Activated T-helper 1 cell treated with anti-CD3 and anti-CD28 coated beads, Interleukin-12 subunit alpha, Interleukin-12 subunit beta, Interleukin-2, Interleukin-4 antibody, amounts not matched to agents 30 ng/mL and 10 ng/mL and 1 ng/mL, durations not matched to agents 14 hours and 24 hours and 36 hours (primary cell): ENCODE results near the gene COL15A1. TPM values are rescaled to one million over a fixed set of nuclear protein-coding genes. Genes with fewer than 3 reads are reported as not detected.

Experiments
- DNase-seq: peaks from one replicate; pipeline ENCODE4 v3.0.0; 2021; ENCODE audit warnings: low spot score
- H3K27ac Mint-ChIP-seq: one replicate; pipeline ENCODE4 v1.8.0; 2021; ENCODE audit warnings: mild to moderate bottlenecking, mixed read lengths
- H3K27me3 Mint-ChIP-seq: one replicate; pipeline ENCODE4 v1.8.0; 2022; ENCODE audit warnings: mild to moderate bottlenecking, moderate library complexity, mixed read lengths; ENCODE audit not compliant: insufficient read depth
- H3K36me3 Mint-ChIP-seq: one replicate; pipeline ENCODE4 v1.8.0; 2021; ENCODE audit warnings: low read depth, mixed read lengths
- H3K4me1 Mint-ChIP-seq: one replicate; pipeline ENCODE4 v1.8.0; 2021; ENCODE audit warnings: low read depth, mixed read lengths
- H3K4me3 Mint-ChIP-seq: one replicate; pipeline ENCODE4 v1.8.0; 2021; ENCODE audit warnings: mild to moderate bottlenecking, moderate library complexity, mixed read lengths
- H3K9me3 Mint-ChIP-seq: one replicate; pipeline ENCODE4 v1.8.0; 2021; ENCODE audit warnings: mixed read lengths
- intact Hi-C: fragments of 100-400 bp; cut with micrococcal nuclease; formaldehyde crosslinking; loops from one replicate; pipeline ENCODE4 v1.15.1; 2024
- total RNA-seq: library from RNA; stranded (reverse); gene quantifications from 2 replicates; pipeline ENCODE4 v1.2.3, GENCODE V29; 2022

The COL15A1 gene
- total RNA-seq, 1 donor from 2014 or later, result 0.05 TPM

- no peaks in the 10 kb centered on the region for H3K9me3 Mint-ChIP-seq
- intact Hi-C loops, result no loop called here
- peaks cover 3% of the 10 kb centered on the region for H3K36me3 Mint-ChIP-seq
- DNase-seq, result no peak
- H3K27ac Mint-ChIP-seq, result peak overlapping the region; percentile 32
- no peaks in the 10 kb centered on the region for H3K27me3 Mint-ChIP-seq
- H3K4me3 Mint-ChIP-seq, result no peak overlapping the region
- peaks cover 68% of the 10 kb centered on the region for H3K4me1 Mint-ChIP-seq
These were observed 131.2 kb downstream of the COL15A1 start for GRCh38 chr9:99074902-99075245.

- no peak for DNase-seq
- H3K9me3 Mint-ChIP-seq, result no peaks in the 10 kb centered on the region
- peaks cover 64% of the 10 kb centered on the region for H3K4me1 Mint-ChIP-seq
- no peaks in the 10 kb centered on the region for H3K27me3 Mint-ChIP-seq
- peaks cover 3% of the 10 kb centered on the region for H3K36me3 Mint-ChIP-seq
- H3K27ac Mint-ChIP-seq, result peak overlapping the region; percentile 7
- no peak overlapping the region for H3K4me3 Mint-ChIP-seq
- intact Hi-C loops, result no loop called here
These were observed 131.7 kb downstream of the COL15A1 start for GRCh38 chr9:99075246-99075912.

- Mint-ChIP-seq H3K9me3 (no peaks in the 10 kb centered on the region), H3K36me3 (peaks cover 3% of the 10 kb centered on the region), H3K27ac (peak overlapping the region; percentile 69), H3K27me3 (no peaks in the 10 kb centered on the region), H3K4me3 (no peak overlapping the region), H3K4me1 (peaks cover 57% of the 10 kb centered on the region)
- no peak for DNase-seq
- intact Hi-C loops, result no loop called here
These were observed 132.3 kb downstream of the COL15A1 start for GRCh38 chr9:99076030-99076429.

- intact Hi-C loops, result no loop called here
- Mint-ChIP-seq H3K4me3 (no peak overlapping the region), H3K36me3 (peaks cover 3% of the 10 kb centered on the region), H3K4me1 (peaks cover 51% of the 10 kb centered on the region), H3K27ac (peak overlapping the region; percentile 69), H3K27me3 (peaks cover 2% of the 10 kb centered on the region), H3K9me3 (no peaks in the 10 kb centered on the region)
- DNase-seq, result peak; percentile 40
These were observed 132.9 kb downstream of the COL15A1 start for GRCh38 chr9:99076483-99077171.

- Mint-ChIP-seq H3K4me1 (peaks cover 50% of the 10 kb centered on the region), H3K36me3 (peaks cover 3% of the 10 kb centered on the region)
These were observed 135.0 kb downstream of the COL15A1 start for GRCh38 chr9:99078717-99079116.

GRCh38 chr9:99079542-99079941, 135.8 kb downstream of the COL15A1 start:
- H3K4me3 Mint-ChIP-seq, result no peak overlapping the region
- intact Hi-C loops, result no loop called here
- H3K9me3 Mint-ChIP-seq, result no peaks in the 10 kb centered on the region
- H3K27ac Mint-ChIP-seq, result no peak overlapping the region
- H3K27me3 Mint-ChIP-seq, result peaks cover 3% of the 10 kb centered on the region
- H3K36me3 Mint-ChIP-seq, result peaks cover 2% of the 10 kb centered on the region
- no peak for DNase-seq
- peaks cover 46% of the 10 kb centered on the region for H3K4me1 Mint-ChIP-seq

More at GRCh38 chr9:99078717-99079116, 135.0 kb downstream of the COL15A1 start:
- no peak overlapping the region for H3K27ac Mint-ChIP-seq
- intact Hi-C loops, result no loop called here
- no peak overlapping the region for H3K4me3 Mint-ChIP-seq
- no peaks in the 10 kb centered on the region for H3K9me3 Mint-ChIP-seq
- DNase-seq, result no peak
- H3K27me3 Mint-ChIP-seq, result peaks cover 3% of the 10 kb centered on the region

GRCh38 chr9:99083051-99083450, 139.3 kb downstream of the COL15A1 start:
- H3K27ac Mint-ChIP-seq, result no peak overlapping the region
- intact Hi-C loops, result no loop called here
- peaks cover 3% of the 10 kb centered on the region for H3K27me3 Mint-ChIP-seq
- H3K4me3 Mint-ChIP-seq, result no peak overlapping the region
- H3K9me3 Mint-ChIP-seq, result peaks cover 8% of the 10 kb centered on the region
- DNase-seq, result no peak
- peaks cover 8% of the 10 kb centered on the region for H3K36me3 Mint-ChIP-seq
- peaks cover 31% of the 10 kb centered on the region for H3K4me1 Mint-ChIP-seq

- Mint-ChIP-seq H3K4me3 (no peak overlapping the region), H3K27ac (no peak overlapping the region), H3K27me3 (peaks cover 3% of the 10 kb centered on the region), H3K4me1 (peaks cover 32% of the 10 kb centered on the region), H3K36me3 (peaks cover 13% of the 10 kb centered on the region), H3K9me3 (peaks cover 14% of the 10 kb centered on the region)
- intact Hi-C loops, result no loop called here
- DNase-seq, result no peak
These were observed 142.5 kb downstream of the COL15A1 start for GRCh38 chr9:99085949-99086948.

- Mint-ChIP-seq H3K36me3 (peaks cover 15% of the 10 kb centered on the region), H3K4me3 (no peak overlapping the region), H3K27me3 (no peaks in the 10 kb centered on the region), H3K9me3 (peaks cover 14% of the 10 kb centered on the region), H3K27ac (no peak overlapping the region), H3K4me1 (peaks cover 42% of the 10 kb centered on the region)
- intact Hi-C loops, result no loop called here
- DNase-seq, result no peak
These were observed 143.8 kb downstream of the COL15A1 start for GRCh38 chr9:99087462-99087861.

GRCh38 chr9:99090336-99091130, 146.8 kb downstream of the COL15A1 start:
- Mint-ChIP-seq H3K9me3 (peaks cover 19% of the 10 kb centered on the region), H3K36me3 (peaks cover 25% of the 10 kb centered on the region), H3K27ac (peak overlapping the region; percentile 59), H3K27me3 (no peaks in the 10 kb centered on the region), H3K4me3 (no peak overlapping the region), H3K4me1 (peaks cover 52% of the 10 kb centered on the region)
- intact Hi-C loops, result loop anchor here (5.0 kb wide), 1 partner anchor 37 kb away; no protein-coding TSS in a partner anchor
- DNase-seq, result no peak

- H3K4me1 Mint-ChIP-seq, result peaks cover 65% of the 10 kb centered on the region
- intact Hi-C loops, result loop anchor here (1.0 to 5.0 kb wide), 3 partner anchors 11 to 36 kb away; no protein-coding TSS in a partner anchor
These were observed 149.2 kb downstream of the COL15A1 start for GRCh38 chr9:99092643-99093491.

More at GRCh38 chr9:99092643-99093491, 149.2 kb downstream of the COL15A1 start:
- no peaks in the 10 kb centered on the region for H3K27me3 Mint-ChIP-seq
- peak overlapping the region; percentile 98 for H3K27ac Mint-ChIP-seq
- DNase-seq, result peak; percentile 57
- peaks cover 16% of the 10 kb centered on the region for H3K9me3 Mint-ChIP-seq
- peaks cover 31% of the 10 kb centered on the region for H3K36me3 Mint-ChIP-seq
- peak overlapping the region; percentile 60 for H3K4me3 Mint-ChIP-seq
